ENCODE measurements around the gene NUP98.

The NUP98 gene

GRCh38 chr11:3753110-3753509, 44.2 kb downstream of the NUP98 start:
- DNase-seq (ENCODE audit: extremely low read depth, low read depth), result no peak

GRCh38 chr11:3747704-3748103, 49.6 kb downstream of the NUP98 start:
- DNase-seq (ENCODE audit: extremely low read depth, low read depth), result no peak
- no peak for TF ChIP-seq CTCF (IDR thresholded peaks at IDR 0.05; ENCODE audit: low read depth, low read length)

More at GRCh38 chr11:3753110-3753509, 44.2 kb downstream of the NUP98 start:
- TF ChIP-seq CTCF (IDR thresholded peaks at IDR 0.05; ENCODE audit: low read depth, low read length), result no peak

GRCh38 chr11:3745161-3745560, 52.2 kb downstream of the NUP98 start:
- DNase-seq (ENCODE audit: extremely low read depth, low read depth), result no peak
- no peak for TF ChIP-seq CTCF (IDR thresholded peaks at IDR 0.05; ENCODE audit: low read depth, low read length)

- DNase-seq (ENCODE audit: extremely low read depth, low read depth), result no peak
Observed at GRCh38 chr11:3738723-3739122, 58.6 kb downstream of the NUP98 start.

GRCh38 chr11:3738241-3738640, 59.1 kb downstream of the NUP98 start:
- peak; percentile 46 for DNase-seq (ENCODE audit: extremely low read depth, low read depth)
- TF ChIP-seq CTCF (IDR thresholded peaks at IDR 0.05; ENCODE audit: low read depth, low read length), result no peak

More at GRCh38 chr11:3738723-3739122, 58.6 kb downstream of the NUP98 start:
- no peak for TF ChIP-seq CTCF (IDR thresholded peaks at IDR 0.05; ENCODE audit: low read depth, low read length)

- no peak for TF ChIP-seq CTCF (IDR thresholded peaks at IDR 0.05; ENCODE audit: low read depth, low read length)
- DNase-seq (ENCODE audit: extremely low read depth, low read depth), result no peak
Observed at GRCh38 chr11:3737386-3737933, 59.9 kb downstream of the NUP98 start.

- no peak for TF ChIP-seq CTCF (IDR thresholded peaks at IDR 0.05; ENCODE audit: low read depth, low read length)
Observed at GRCh38 chr11:3736816-3737215, 60.5 kb downstream of the NUP98 start.

More at GRCh38 chr11:3736816-3737215, 60.5 kb downstream of the NUP98 start:
- no peak for DNase-seq (ENCODE audit: extremely low read depth, low read depth)
